Caco-2 (cell line): ENCODE results near the gene SPACA7. TPM values are rescaled to one million over a fixed set of nuclear protein-coding genes. Genes with fewer than 3 reads are reported as not detected.

Experiments used
- BruUV-seq: library from RNA; stranded (reverse); fragments of 400-500 nt; replicated peaks from 2 replicates; lab custom pipeline; 2021; lab: Mats Ljungman, UMichigan
- CTCF ChIA-PET: fragments of 300-600 bp; sonication (Branson Sonifier 250); formaldehyde crosslinking; loops from one replicate; lab custom pipeline; 2022; ENCODE audit warnings: antibody characterized with exemption; lab: Charles Lee
- POLR2A ChIA-PET: fragments of 300-600 bp; sonication (Branson Sonifier 250); formaldehyde crosslinking; loops from one replicate; lab custom pipeline; 2022; ENCODE audit warnings: antibody characterized with exemption; lab: Charles Lee
- DNase-seq, 2 experiments: peaks; one replicate each; pipeline versions ENCODE4 v3.0.0 to v3.0.0-alpha.2; 2020 to 2022
- H3K27me3 ChIP-seq: replicated peaks from 2 replicates; pipeline ENCODE4 v1.6.0; 2011; ENCODE audit warnings: low read length; ENCODE audit not compliant: control insufficient read depth, insufficient read depth
- H3K36me3 ChIP-seq: 2 replicates; pipeline ENCODE4 v1.5.1; 2011; ENCODE audit warnings: low read length; ENCODE audit not compliant: control insufficient read depth, insufficient read depth
- H3K4me1 ChIP-seq: fragments of 250-450 bp; sonication (Bioruptor Pico); 2 replicates; pipeline ENCODE4 v1.5.1; 2020; ENCODE audit warnings: mild to moderate bottlenecking
- H3K4me3 ChIP-seq: 2 replicates; pipeline ENCODE4 v1.5.1; 2011; ENCODE audit warnings: low read depth, mild to moderate bottlenecking, control low read depth, low read length
- H3K9me3 ChIP-seq: fragments of 250-450 bp; sonication (Bioruptor Pico); 2 replicates; pipeline ENCODE4 v1.5.1; 2020; ENCODE audit warnings: mild to moderate bottlenecking, moderate library complexity
- H3K27ac Mint-ChIP-seq: one replicate; pipeline ENCODE4 v1.8.0; 2022; ENCODE audit warnings: mixed read lengths; ENCODE audit not compliant: unreplicated experiment
- H3K27me3 Mint-ChIP-seq: one replicate; pipeline ENCODE4 v1.8.0; 2022; ENCODE audit warnings: mixed read lengths; ENCODE audit not compliant: insufficient read depth, unreplicated experiment
- H3K36me3 Mint-ChIP-seq: one replicate; pipeline ENCODE4 v1.8.0; 2022; ENCODE audit warnings: mild to moderate bottlenecking, mixed read lengths; ENCODE audit not compliant: insufficient read depth, unreplicated experiment
- H3K4me1 Mint-ChIP-seq: one replicate; pipeline ENCODE4 v1.8.0; 2022; ENCODE audit warnings: low read depth, mixed read lengths; ENCODE audit not compliant: unreplicated experiment
- H3K4me3 Mint-ChIP-seq: one replicate; pipeline ENCODE4 v1.8.0; 2022; ENCODE audit warnings: mild to moderate bottlenecking, moderate library complexity, mixed read lengths; ENCODE audit not compliant: unreplicated experiment
- H3K9me3 Mint-ChIP-seq: one replicate; pipeline ENCODE4 v1.8.0; 2022; ENCODE audit warnings: mixed read lengths; ENCODE audit not compliant: unreplicated experiment
- intact Hi-C: fragments of 100-400 bp; cut with micrococcal nuclease; formaldehyde crosslinking; loops from one replicate; pipeline ENCODE4 v1.10.0; 2022; ENCODE audit not compliant: unreplicated experiment
- total RNA-seq: library from RNA; stranded (reverse); gene quantifications from 2 replicates; pipeline ENCODE4 v1.2.3, GENCODE V29; 2022
- TF ChIP-seq, protein P1 (sequence below), 2 experiments: fragments of 200-600 bp in 1 of 2; IDR thresholded peaks; 1 replicate in 1 of 2; 2 replicates in 1 of 2; pipeline versions ENCODE4 v1.5.1 to v1.8.0; 2011 to 2022; ENCODE audit warnings: antibody characterized with exemption in 1 of 2, control low read depth in 1 of 2, inconsistent platforms in 1 of 2, low read depth in 1 of 2, low read length in 1 of 2, mild to moderate bottlenecking in 1 of 2, moderate library complexity in 1 of 2; ENCODE audit not compliant: insufficient read depth in 1 of 2, severe bottlenecking in 1 of 2, unreplicated experiment in 1 of 2

SPACA7 gene
- total RNA-seq, 1 experiment from 2014 or later: not detected

DNA sequence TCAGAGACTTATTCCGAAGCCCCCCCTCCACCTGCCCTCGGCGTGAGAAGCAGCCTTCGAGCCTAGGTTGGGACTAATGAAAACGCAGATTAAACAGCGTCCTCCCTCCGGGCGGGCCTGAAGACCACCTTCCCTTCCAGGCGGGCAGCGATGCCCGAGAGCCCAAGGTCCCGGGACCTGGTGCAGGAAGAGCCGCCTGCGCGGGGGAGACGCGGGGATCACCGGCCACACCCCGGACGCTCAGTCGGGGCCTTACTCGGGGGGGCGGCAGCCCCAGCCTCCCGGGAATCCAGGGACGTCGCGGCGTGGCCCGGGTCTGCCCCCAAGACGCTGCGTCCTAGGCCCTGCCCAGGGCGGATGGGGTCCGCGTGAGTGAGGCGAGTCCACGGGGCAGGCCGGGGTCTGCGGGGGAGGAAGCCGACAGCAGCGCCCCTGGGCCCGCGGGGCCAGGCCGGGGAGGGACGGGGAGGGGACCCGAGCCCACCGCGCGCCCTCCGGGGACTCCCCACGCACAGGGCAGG, 33.3 kb upstream of the SPACA7 start:
- H3K4me3 Mint-ChIP-seq: no peak overlapping the region
- BruUV-seq: no TSS peak
- POLR2A ChIA-PET: no interaction called here
- peaks cover 5% of the 10 kb centered on the region for H3K27me3 ChIP-seq
- no peaks in the 10 kb centered on the region for H3K4me1 Mint-ChIP-seq
- H3K4me3 ChIP-seq: no peak overlapping the region
- no peaks in the 10 kb centered on the region for H3K9me3 Mint-ChIP-seq
- no peak overlapping the region for H3K27ac Mint-ChIP-seq
- no peaks in the 10 kb centered on the region for H3K36me3 Mint-ChIP-seq
- H3K4me1 ChIP-seq: no peaks in the 10 kb centered on the region
- TF ChIP-seq, protein P1, sequence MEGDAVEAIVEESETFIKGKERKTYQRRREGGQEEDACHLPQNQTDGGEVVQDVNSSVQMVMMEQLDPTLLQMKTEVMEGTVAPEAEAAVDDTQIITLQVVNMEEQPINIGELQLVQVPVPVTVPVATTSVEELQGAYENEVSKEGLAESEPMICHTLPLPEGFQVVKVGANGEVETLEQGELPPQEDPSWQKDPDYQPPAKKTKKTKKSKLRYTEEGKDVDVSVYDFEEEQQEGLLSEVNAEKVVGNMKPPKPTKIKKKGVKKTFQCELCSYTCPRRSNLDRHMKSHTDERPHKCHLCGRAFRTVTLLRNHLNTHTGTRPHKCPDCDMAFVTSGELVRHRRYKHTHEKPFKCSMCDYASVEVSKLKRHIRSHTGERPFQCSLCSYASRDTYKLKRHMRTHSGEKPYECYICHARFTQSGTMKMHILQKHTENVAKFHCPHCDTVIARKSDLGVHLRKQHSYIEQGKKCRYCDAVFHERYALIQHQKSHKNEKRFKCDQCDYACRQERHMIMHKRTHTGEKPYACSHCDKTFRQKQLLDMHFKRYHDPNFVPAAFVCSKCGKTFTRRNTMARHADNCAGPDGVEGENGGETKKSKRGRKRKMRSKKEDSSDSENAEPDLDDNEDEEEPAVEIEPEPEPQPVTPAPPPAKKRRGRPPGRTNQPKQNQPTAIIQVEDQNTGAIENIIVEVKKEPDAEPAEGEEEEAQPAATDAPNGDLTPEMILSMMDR (IDR thresholded peaks at IDR 0.05; ENCODE audit: insufficient read depth in 1 of 2, low read depth in 1 of 2, low read length in 1 of 2, severe bottlenecking in 1 of 2, unreplicated experiment in 1 of 2): no peak
- DNase-seq: no peak
- no peaks in the 10 kb centered on the region for H3K9me3 ChIP-seq
- H3K27me3 Mint-ChIP-seq: peaks cover 37% of the 10 kb centered on the region
- no peaks in the 10 kb centered on the region for H3K36me3 ChIP-seq
- CTCF ChIA-PET: no interaction called here
- intact Hi-C loops: loop anchor here (10.0 kb wide), 1 partner anchor 262 kb away; no protein-coding TSS in a partner anchor

DNA sequence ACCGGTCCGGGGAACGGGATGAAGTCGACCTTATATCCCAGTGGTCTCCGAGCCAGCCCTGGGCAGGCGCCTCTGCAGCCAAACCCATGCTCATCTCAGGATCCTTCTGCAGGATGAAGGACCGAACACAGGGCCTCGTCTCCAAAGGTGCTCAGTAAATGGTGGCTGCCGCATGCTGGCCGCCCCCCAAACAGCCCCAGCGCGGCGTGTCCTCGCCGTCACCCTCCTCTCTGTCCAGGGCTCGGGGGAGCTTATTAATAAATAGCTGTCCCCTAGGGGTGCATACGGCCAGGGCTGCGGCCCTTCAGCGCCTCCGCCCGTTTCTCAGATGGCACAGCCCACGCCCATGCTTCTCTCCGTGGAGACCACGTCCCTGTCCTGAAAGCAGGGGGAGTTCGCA, 32.6 kb upstream of the SPACA7 start:
- no peak for DNase-seq
- no peaks in the 10 kb centered on the region for H3K9me3 Mint-ChIP-seq
- ChIA-PET POLR2A (no interaction called here), CTCF (no interaction called here)
- peaks cover 40% of the 10 kb centered on the region for H3K27me3 Mint-ChIP-seq
- no TSS peak for BruUV-seq
- no peaks in the 10 kb centered on the region for H3K36me3 Mint-ChIP-seq
- H3K4me1 ChIP-seq: no peaks in the 10 kb centered on the region
- H3K4me3 ChIP-seq: no peak overlapping the region
- no peaks in the 10 kb centered on the region for H3K4me1 Mint-ChIP-seq
- TF ChIP-seq, protein P1 (IDR thresholded peaks at IDR 0.05; ENCODE audit: insufficient read depth in 1 of 2, low read depth in 1 of 2, low read length in 1 of 2, severe bottlenecking in 1 of 2, unreplicated experiment in 1 of 2): no peak
- intact Hi-C loops: loop anchor here (10.0 kb wide), 1 partner anchor 261 kb away; no protein-coding TSS in a partner anchor
- no peak overlapping the region for H3K4me3 Mint-ChIP-seq
- H3K9me3 ChIP-seq: no peaks in the 10 kb centered on the region
- no peaks in the 10 kb centered on the region for H3K36me3 ChIP-seq
- H3K27me3 ChIP-seq: peaks cover 5% of the 10 kb centered on the region
- no peak overlapping the region for H3K27ac Mint-ChIP-seq

DNA sequence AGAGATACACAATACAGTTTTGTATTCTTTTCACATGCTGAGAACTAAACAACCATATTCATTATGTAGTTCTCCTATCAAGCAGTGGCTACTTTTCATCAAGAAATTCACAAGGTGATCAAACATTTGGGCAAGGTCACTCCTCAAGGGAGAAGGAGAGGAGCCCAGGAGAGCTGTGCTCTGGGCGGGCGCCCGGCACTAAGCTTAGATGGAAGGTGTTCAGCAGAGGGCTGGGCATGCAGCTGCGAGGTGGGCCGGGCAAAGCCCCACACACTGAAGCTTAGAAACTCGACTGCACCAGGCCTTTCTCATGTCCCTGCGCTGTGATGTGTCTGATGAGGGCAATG, 30.4 kb upstream of the SPACA7 start:
- no peaks in the 10 kb centered on the region for H3K4me1 Mint-ChIP-seq
- TF ChIP-seq, protein P1 (IDR thresholded peaks at IDR 0.05; ENCODE audit: insufficient read depth in 1 of 2, low read depth in 1 of 2, low read length in 1 of 2, severe bottlenecking in 1 of 2, unreplicated experiment in 1 of 2): no peak
- H3K4me3 Mint-ChIP-seq: no peak overlapping the region
- Histone ChIP-seq H3K4me3 (no peak overlapping the region), H3K36me3 (no peaks in the 10 kb centered on the region), H3K9me3 (no peaks in the 10 kb centered on the region), H3K27me3 (peaks cover 5% of the 10 kb centered on the region), H3K4me1 (no peaks in the 10 kb centered on the region)
- no peak for DNase-seq
- BruUV-seq: no TSS peak
- peaks cover 34% of the 10 kb centered on the region for H3K27me3 Mint-ChIP-seq
- intact Hi-C loops: loop anchor here (10.0 kb wide), 1 partner anchor 259 kb away; no protein-coding TSS in a partner anchor
- no peaks in the 10 kb centered on the region for H3K9me3 Mint-ChIP-seq
- no peak overlapping the region for H3K27ac Mint-ChIP-seq
- H3K36me3 Mint-ChIP-seq: no peaks in the 10 kb centered on the region
- ChIA-PET CTCF (no interaction called here), POLR2A (no interaction called here)
